Measurements from ENCODE around the gene ZNF324. TPM values are rescaled to one million over a fixed set of nuclear protein-coding genes. Genes with fewer than 3 reads are reported as not detected.
"Not testable (repeated sequence)": the region's sequence is repeated elsewhere in the genome, so short reads cannot be mapped to it uniquely, and the experiment has no call there.

ZNF324 gene
- total RNA-seq, 2 experiments from 2014 or later: 13.8 to 15.8 TPM

DNA sequence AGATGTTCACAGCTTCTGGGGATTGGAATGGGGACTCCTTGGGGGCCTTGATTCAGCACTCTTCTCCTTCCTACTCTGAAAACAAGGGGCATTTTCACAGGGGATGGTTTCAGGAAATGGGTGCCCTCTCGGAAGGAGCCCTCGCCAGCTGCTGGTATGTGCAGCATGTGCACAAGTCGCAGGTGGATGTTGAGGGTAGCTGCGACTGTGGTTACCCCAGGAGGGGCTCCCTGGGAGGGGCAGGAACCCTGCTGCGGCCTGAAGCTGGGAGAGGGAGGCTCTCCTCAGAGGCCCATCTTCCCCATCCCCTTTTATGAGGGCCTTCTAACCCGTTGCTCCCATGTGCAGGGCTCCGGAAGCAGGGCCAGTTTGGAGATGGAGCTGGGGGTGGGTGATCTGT lies 15.5 kb downstream of the ZNF324 start:
- ATAC-seq (no peak), DNase-seq (no peak)
- H3K9me3 Mint-ChIP-seq (ENCODE audit: insufficient read depth): no peaks in the 10 kb centered on the region
- no peak overlapping the region for H3K4me3 Mint-ChIP-seq
- H3K4me1 Mint-ChIP-seq (ENCODE audit: low read depth): no peaks in the 10 kb centered on the region
- peak overlapping the region; percentile 12 for H3K27ac Mint-ChIP-seq
- CTCF ChIA-PET: no interaction called here
- no peaks in the 10 kb centered on the region for H3K27me3 Mint-ChIP-seq (ENCODE audit: low read depth)
- H3K36me3 Mint-ChIP-seq (ENCODE audit: low read depth): no peaks in the 10 kb centered on the region
- POLR2A ChIA-PET: interaction anchor here (0.6 kb wide), 2 partner anchors 25 to 297 kb away, joined by 3 read pairs; no protein-coding TSS in a partner anchor

DNA sequence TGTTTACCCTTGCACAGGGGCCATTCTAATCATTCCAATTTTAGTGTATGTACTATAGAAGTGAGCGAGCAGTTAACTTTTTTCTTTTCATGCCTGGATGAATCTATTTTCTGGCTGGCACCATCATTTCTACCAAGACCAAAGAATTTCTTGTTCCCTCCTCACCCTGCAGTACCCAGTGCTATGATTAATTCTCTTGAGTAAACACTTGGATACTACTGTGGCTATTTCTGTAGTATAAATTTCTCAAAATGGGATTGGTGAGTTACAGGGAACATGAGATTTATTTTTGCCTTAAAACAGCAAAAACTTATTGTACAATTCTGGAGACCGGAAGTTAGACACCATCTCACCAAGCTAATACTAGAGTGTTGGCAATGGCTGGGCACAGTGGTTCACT lies 16.9 kb downstream of the ZNF324 start:
- H3K27ac Mint-ChIP-seq: no peak overlapping the region
- no peaks in the 10 kb centered on the region for H3K27me3 Mint-ChIP-seq (ENCODE audit: low read depth)
- no peaks in the 10 kb centered on the region for H3K36me3 Mint-ChIP-seq (ENCODE audit: low read depth)
- POLR2A ChIA-PET: interaction anchor here (0.5 kb wide), 1 partner anchor 43 kb away, joined by 3 read pairs; no protein-coding TSS in a partner anchor
- ATAC-seq (no peak), DNase-seq (no peak)
- H3K4me3 Mint-ChIP-seq: no peak overlapping the region
- no peaks in the 10 kb centered on the region for H3K9me3 Mint-ChIP-seq (ENCODE audit: insufficient read depth)
- CTCF ChIA-PET: interaction anchor here (1.5 kb wide), 1 partner anchor 16 kb away, joined by 4 read pairs; no protein-coding TSS in a partner anchor
- peaks cover under 1% of the 10 kb centered on the region for H3K4me1 Mint-ChIP-seq (ENCODE audit: low read depth)

DNA sequence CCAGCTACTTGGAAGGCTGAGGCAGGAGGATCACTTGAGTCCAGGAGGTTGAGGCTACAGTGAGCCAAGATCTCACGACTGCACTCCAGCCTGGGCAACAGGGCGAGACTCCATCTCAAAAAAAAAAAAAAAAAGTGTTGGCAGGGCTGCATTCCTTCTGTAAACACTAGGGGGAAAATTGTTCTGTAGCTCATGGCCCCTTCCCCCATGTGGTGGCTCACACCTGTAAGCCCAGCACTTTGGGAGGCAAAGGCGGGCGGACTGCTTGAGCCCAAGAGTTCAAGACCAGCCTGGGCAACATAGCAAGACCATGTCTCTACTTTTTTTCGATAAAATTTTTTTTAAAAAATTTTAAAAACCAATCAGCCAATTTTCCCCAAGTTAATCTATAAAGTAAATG lies 17.5 kb downstream of the ZNF324 start:
- POLR2A ChIA-PET: interaction anchor here (0.5 kb wide), 1 partner anchor 44 kb away, joined by 3 read pairs; no protein-coding TSS in a partner anchor
- not testable (repeated sequence) for DNase-seq; H3K4me1 Mint-ChIP-seq (ENCODE audit: low read depth); H3K9me3 Mint-ChIP-seq (ENCODE audit: insufficient read depth); ATAC-seq; H3K4me3 Mint-ChIP-seq; H3K27me3 Mint-ChIP-seq (ENCODE audit: low read depth); H3K36me3 Mint-ChIP-seq (ENCODE audit: low read depth); H3K27ac Mint-ChIP-seq
- CTCF ChIA-PET: interaction anchor here (1.5 kb wide), 1 partner anchor 16 kb away, joined by 4 read pairs; no protein-coding TSS in a partner anchor

DNA sequence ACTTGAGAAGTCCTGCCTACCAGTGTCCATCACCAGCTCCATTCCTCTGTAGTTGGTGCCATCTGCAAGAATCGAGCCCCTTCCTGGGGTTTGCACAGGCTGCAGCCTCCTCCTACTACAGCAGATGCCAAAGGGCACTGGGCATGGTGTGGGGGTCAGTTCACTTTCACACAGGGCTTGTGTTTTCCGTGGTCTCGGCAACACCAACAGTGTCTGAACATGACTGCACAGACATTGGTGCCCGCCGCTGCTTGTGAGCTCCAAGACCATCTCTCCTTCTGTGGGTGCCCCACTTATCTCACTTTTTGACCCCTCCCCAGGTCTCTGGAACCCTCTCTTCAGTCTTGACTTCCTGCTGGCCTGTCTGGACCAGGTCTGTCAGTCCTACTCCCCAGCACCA lies 24.5 kb downstream of the ZNF324 start:
- no peak overlapping the region for H3K27ac Mint-ChIP-seq
- no peaks in the 10 kb centered on the region for H3K27me3 Mint-ChIP-seq (ENCODE audit: low read depth)

DNA sequence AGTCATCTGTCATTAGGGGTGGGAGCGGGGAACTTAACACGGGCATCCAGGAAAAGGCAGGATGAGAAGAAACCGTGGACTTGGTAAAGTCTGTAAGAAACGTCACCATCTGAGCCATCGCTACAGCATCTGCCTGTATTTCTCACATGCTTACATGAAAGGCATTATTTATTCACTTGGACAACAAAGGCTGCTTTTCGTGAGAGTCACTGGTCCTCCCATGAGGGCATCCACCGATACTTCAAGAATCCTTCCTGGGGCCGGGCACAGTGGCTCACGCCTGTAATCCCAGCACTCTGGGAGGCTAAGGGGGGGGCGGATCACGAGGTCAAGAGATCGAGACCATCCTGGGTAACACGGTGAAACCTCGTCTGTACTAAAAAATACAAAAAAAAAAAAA lies 25.4 kb downstream of the ZNF324 start:
- DNase-seq (no peak), ATAC-seq (no peak)
- Mint-ChIP-seq H3K4me3 (no peak overlapping the region), H3K27me3 (ENCODE audit: low read depth) (no peaks in the 10 kb centered on the region), H3K27ac (no peak overlapping the region), H3K4me1 (ENCODE audit: low read depth) (peaks cover 15% of the 10 kb centered on the region), H3K36me3 (ENCODE audit: low read depth) (no peaks in the 10 kb centered on the region), H3K9me3 (ENCODE audit: insufficient read depth) (no peaks in the 10 kb centered on the region)
- CTCF ChIA-PET: no interaction called here
- POLR2A ChIA-PET: no interaction called here

More for the DNA sequence above, 24.5 kb downstream of the ZNF324 start:
- no peak for ATAC-seq
- no peak for DNase-seq
- no peak overlapping the region for H3K4me3 Mint-ChIP-seq
- H3K4me1 Mint-ChIP-seq (ENCODE audit: low read depth): peaks cover 9% of the 10 kb centered on the region
- H3K9me3 Mint-ChIP-seq (ENCODE audit: insufficient read depth): no peaks in the 10 kb centered on the region
- CTCF ChIA-PET: interaction anchor here (1.2 kb wide), 1 partner anchor 23 kb away, joined by 3 read pairs; no protein-coding TSS in a partner anchor
- no peaks in the 10 kb centered on the region for H3K36me3 Mint-ChIP-seq (ENCODE audit: low read depth)
- POLR2A ChIA-PET: no interaction called here

DNA sequence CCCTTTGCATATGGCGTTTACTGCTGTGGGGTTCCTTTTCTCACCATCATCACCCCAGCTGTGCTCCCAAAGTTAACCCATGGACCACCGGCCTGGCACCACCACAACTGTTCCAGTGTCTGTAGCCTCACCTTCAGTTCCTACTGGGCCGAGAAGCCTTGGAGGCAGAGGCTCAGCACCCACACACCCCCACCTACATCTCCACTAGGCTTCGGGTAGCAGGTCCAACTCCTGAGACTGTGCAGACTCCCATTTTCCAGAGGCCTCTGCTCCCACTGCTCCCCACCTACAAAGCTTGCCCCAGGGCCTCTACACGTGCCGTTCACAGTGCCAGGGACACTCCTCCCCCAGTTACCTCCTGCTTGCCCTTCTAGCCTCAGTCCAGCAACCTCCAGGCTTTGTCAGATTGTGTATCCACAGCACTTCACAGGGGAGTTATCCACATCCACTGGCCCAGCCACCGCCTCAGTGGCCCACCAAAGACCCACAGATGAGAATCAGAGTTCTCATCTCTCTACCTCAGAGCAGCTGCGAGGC lies 30.8 kb downstream of the ZNF324 start:
- no peak for ATAC-seq
- POLR2A ChIA-PET: interaction anchor here (1.5 kb wide), 1 partner anchor 21 kb away, joined by 4 read pairs; no protein-coding TSS in a partner anchor
- Mint-ChIP-seq H3K4me1 (ENCODE audit: low read depth) (peaks cover 31% of the 10 kb centered on the region), H3K9me3 (ENCODE audit: insufficient read depth) (no peaks in the 10 kb centered on the region), H3K27me3 (ENCODE audit: low read depth) (no peaks in the 10 kb centered on the region), H3K27ac (peak overlapping the region; percentile 20), H3K4me3 (peak overlapping the region; percentile 85), H3K36me3 (ENCODE audit: low read depth) (peaks cover 4% of the 10 kb centered on the region)
- DNase-seq: no peak
- CTCF ChIA-PET: interaction anchor here (1.6 kb wide), 1 partner anchor 8 kb away, joined by 4 read pairs; no protein-coding TSS in a partner anchor

DNA sequence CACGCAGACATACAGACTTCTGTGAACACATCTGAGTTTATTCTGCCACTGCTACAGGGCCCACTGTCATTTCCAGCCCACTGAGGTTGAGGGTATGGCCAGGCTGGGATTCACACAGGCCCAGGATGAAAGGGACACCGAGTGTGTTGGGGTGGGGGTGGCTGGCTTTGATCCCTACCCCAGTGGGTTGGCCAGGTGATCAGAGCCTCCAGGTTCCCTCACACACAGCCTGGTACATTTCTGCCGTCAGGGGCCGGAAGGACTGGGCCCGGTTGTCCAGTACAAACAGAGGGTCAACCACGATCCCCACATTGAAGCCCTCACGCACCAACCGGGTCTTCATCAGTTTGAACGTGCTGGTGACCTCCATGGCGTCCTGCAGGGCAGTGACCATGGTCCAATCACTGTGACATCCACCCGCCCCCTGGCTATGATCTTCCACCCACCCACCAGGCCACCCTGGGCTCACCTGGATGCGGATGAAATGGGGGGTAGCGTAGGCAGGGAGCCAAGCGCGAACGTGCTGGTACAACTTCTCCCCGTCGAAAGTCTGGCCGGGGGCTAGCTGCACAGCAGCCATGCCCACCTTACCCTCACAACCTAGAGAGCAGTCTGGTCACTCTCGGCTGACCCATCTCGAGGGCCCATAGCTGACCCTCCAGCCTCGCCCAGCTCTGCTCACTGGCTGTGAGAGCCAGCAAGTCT lies 31.6 kb downstream of the ZNF324 start:
- no peaks in the 10 kb centered on the region for H3K27me3 Mint-ChIP-seq (ENCODE audit: low read depth)
- ChIA-PET CTCF (interaction anchor here (1.6 to 3.5 kb wide), 4 partner anchors 9 to 20 kb away, joined by 4 to 24 read pairs (median 12); partner anchors contain the start of genes SLC27A5 and ZBTB45), POLR2A (interaction anchor here (1.0 to 2.7 kb wide), 4 partner anchors 15 to 136 kb away, joined by 3 to 11 read pairs (median 4); partner anchors contain the start of genes CHMP2A and ZNF497)
- no peaks in the 10 kb centered on the region for H3K9me3 Mint-ChIP-seq (ENCODE audit: insufficient read depth)
- ATAC-seq (no peak), DNase-seq (peak; percentile 18)
- peaks cover 4% of the 10 kb centered on the region for H3K36me3 Mint-ChIP-seq (ENCODE audit: low read depth)
- H3K27ac Mint-ChIP-seq: peak overlapping the region; percentile 88
- peaks cover 31% of the 10 kb centered on the region for H3K4me1 Mint-ChIP-seq (ENCODE audit: low read depth)
- peak overlapping the region; percentile 85 for H3K4me3 Mint-ChIP-seq

DNA sequence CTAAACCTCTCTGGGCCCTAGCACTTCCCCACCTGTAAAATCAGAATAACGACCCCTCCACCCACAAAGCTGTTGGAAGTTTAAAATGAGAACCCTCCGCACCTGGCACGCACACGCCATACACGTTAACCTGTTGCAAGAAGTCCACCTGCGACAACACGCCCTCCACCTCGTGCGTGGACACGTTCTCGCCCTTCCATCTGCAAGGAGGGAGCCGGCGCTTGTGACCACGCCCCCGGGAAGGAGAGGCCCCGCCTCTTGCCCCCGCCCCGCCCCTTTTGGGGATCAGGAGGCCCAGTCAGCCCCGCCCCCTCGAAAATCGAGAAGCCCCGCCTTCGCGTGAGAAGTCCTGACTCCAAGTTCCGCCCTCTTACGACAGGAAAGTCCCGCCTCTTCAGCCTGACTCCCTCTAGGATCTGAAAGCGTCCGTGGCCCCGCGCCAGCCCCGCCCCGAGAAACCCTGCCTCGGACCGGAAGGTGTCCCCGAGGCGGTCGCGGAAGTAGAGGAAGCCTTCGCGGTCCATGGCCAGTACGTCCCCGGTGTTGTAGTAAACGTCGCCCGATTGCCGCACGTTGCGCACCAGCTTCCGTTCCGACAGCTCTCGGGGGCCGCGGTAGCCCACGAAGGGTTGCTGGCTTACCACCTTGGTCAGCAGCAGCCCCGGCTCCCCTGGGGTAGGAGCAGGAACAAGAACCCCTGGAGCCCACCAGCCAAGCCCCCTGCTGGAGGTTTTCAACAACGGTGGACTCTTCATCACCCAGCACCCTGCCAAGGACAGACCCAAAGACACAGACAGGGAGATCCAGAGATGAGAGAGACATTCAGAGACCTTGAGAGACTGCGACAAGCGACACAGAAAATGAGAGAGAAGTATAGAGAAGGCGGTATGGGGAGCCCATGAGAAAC lies 32.4 kb downstream of the ZNF324 start:
- Mint-ChIP-seq H3K4me1 (ENCODE audit: low read depth) (peaks cover 31% of the 10 kb centered on the region), H3K36me3 (ENCODE audit: low read depth) (peaks cover 4% of the 10 kb centered on the region), H3K27me3 (ENCODE audit: low read depth) (no peaks in the 10 kb centered on the region), H3K4me3 (peak overlapping the region; percentile 85), H3K9me3 (ENCODE audit: insufficient read depth) (no peaks in the 10 kb centered on the region), H3K27ac (peak overlapping the region; percentile 88)
- ChIA-PET POLR2A (interaction anchor here (0.7 to 2.7 kb wide), 4 partner anchors 14 to 137 kb away, joined by 3 to 11 read pairs (median 4); partner anchors contain the start of genes CHMP2A and ZNF497), CTCF (interaction anchor here (1.1 to 3.5 kb wide), 7 partner anchors 10 to 82 kb away, joined by 3 to 24 read pairs (median 4); partner anchors contain the start of genes SLC27A5 and ZBTB45)
- DNase-seq (peak; percentile 99), ATAC-seq (peak; percentile 97)

DNA sequence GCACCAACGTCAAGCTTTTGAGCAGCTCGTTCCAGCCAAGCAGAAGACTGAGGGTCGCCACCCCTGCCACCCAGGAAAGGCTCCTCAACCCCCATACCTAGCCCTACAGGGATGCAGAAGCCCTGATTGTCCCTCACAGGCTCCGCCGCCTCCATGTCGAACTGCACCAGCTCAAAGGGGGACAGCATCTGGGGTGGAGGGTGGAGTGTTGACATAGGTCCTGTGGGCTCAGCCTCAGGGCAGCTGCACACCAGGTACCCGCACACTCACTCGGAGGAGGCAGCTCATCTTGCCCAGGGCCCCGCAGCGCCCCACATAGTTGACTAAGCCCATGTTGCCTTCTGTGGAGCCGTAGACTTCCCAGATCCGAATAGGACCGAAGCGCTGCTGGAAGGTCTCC lies 33.4 kb downstream of the ZNF324 start:
- no peak for ATAC-seq
- no peak overlapping the region for H3K4me3 Mint-ChIP-seq
- CTCF ChIA-PET: interaction anchor here (0.6 to 3.5 kb wide), 6 partner anchors 12 to 81 kb away, joined by 4 to 24 read pairs (median 6); partner anchors contain the start of genes SLC27A5 and ZBTB45
- H3K9me3 Mint-ChIP-seq (ENCODE audit: insufficient read depth): no peaks in the 10 kb centered on the region
- H3K27me3 Mint-ChIP-seq (ENCODE audit: low read depth): no peaks in the 10 kb centered on the region
- no peak overlapping the region for H3K27ac Mint-ChIP-seq
- H3K4me1 Mint-ChIP-seq (ENCODE audit: low read depth): peaks cover 31% of the 10 kb centered on the region
- H3K36me3 Mint-ChIP-seq (ENCODE audit: low read depth): peaks cover 4% of the 10 kb centered on the region
- DNase-seq: no peak
- POLR2A ChIA-PET: interaction anchor here (2.7 kb wide), 1 partner anchor 13 kb away, joined by 11 read pairs; no protein-coding TSS in a partner anchor

DNA sequence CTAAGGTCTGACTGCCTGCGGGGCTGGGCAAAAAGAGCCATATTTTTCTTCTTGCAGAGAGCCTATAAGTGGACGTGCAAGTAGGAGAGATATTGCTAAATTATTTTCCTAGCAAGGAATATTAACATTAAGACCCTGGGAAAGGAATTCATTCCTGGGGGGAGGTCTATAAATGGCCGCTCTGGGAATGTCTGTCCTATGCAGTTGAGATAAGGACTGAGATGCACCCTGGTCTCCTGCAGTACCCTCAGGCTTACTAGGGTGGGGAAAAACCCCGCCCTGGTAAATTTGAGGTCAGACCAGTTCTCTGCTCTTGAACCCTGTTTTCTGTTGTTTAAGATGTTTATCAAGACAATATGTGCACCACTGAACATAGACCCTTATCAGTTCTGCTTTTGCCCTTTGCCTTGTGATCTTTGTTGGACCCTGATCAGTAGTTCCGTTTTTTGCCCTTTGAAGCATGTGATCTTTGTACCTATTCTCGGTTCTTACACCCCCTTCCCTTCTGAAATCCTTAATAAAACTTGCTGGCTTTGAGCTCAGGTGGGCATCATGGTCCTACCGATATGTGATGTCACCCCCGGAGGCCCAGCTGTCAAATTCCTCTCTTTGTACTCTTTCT lies 40.8 kb downstream of the ZNF324 start:
- DNase-seq; H3K27ac Mint-ChIP-seq; H3K4me1 Mint-ChIP-seq (ENCODE audit: low read depth); H3K36me3 Mint-ChIP-seq (ENCODE audit: low read depth); ATAC-seq; H3K27me3 Mint-ChIP-seq (ENCODE audit: low read depth); H3K4me3 Mint-ChIP-seq: not testable (repeated sequence)
- POLR2A ChIA-PET: interaction anchor here (0.6 kb wide), 1 partner anchor 689 kb away, joined by 3 read pairs; no protein-coding TSS in a partner anchor
- H3K9me3 Mint-ChIP-seq (ENCODE audit: insufficient read depth): peaks cover 13% of the 10 kb centered on the region
- CTCF ChIA-PET: interaction anchor here (0.9 kb wide), 1 partner anchor 12 kb away, joined by 3 read pairs; the partner anchor contains the start of gene ZBTB45

DNA sequence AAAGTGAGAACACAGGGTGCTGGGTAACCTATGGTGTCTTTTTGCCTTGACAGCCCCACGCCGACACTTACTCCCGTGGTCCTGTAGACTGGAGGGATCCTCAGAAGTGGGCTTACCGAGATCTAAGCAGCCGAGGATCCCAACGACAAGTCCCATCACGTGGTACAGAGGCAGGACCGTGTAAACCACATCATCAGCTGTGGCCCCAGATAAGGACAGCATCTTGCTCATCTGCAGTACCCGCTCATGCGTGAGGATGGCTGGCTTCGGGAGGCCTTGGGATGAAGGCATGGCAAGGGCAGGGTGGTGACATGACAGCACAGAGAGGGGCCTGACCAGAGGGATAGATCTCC lies 42.8 kb downstream of the ZNF324 start:
- no peak overlapping the region for H3K4me3 Mint-ChIP-seq
- peaks cover 13% of the 10 kb centered on the region for H3K9me3 Mint-ChIP-seq (ENCODE audit: insufficient read depth)
- no peak for ATAC-seq
- no peak overlapping the region for H3K27ac Mint-ChIP-seq
- H3K4me1 Mint-ChIP-seq (ENCODE audit: low read depth): peaks cover 17% of the 10 kb centered on the region
- POLR2A ChIA-PET: no interaction called here
- DNase-seq: no peak
- H3K36me3 Mint-ChIP-seq (ENCODE audit: low read depth): peaks cover 9% of the 10 kb centered on the region
- CTCF ChIA-PET: interaction anchor here (1.7 kb wide), 1 partner anchor 9 kb away, joined by 3 read pairs; no protein-coding TSS in a partner anchor
- H3K27me3 Mint-ChIP-seq (ENCODE audit: low read depth): no peaks in the 10 kb centered on the region

All from activated CD8-positive, alpha-beta T cell treated with anti-CD3 and anti-CD28 coated beads, Interleukin-2, amount 10 ng/mL, durations not matched to agents 7 days and 5 days (primary cell).